ENCODE results near the gene KRAS.
"Not testable (repeated sequence)": the region's sequence is repeated elsewhere in the genome, so short reads cannot be mapped to it uniquely, and the experiment has no call there.

Gene KRAS

GRCh38 chr12:25250744-25251730, at the start of gene KRAS:
KRAS (minus strand) TSS chr12:25250929.
- DNase-seq (ENCODE audit: low read depth) = peak; percentile 79

GRCh38 chr12:25296381-25296780, 45.7 kb upstream of the KRAS start:
- no peak for DNase-seq (ENCODE audit: low read depth)

DNA sequence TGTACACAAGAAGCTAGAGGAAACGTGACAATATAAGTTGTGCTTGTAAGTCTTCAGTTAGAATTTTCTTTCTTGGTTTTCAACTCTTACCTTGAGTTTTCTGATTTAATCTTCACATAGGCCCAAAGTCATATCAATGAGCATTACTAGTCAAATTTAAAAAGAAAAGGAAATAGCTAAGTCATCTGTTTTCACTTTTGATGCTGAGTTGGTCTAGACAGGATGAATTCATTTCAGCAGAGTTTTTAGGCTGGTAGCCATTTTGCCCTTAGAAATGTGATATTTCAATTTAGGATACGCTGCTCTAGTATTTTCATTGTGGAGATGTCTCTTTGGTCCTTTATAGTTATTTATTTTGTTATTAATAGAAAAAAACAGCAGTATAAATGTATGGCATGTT, 44.6 kb upstream of the KRAS start:
- no peak for DNase-seq (ENCODE audit: low read depth)

DNA sequence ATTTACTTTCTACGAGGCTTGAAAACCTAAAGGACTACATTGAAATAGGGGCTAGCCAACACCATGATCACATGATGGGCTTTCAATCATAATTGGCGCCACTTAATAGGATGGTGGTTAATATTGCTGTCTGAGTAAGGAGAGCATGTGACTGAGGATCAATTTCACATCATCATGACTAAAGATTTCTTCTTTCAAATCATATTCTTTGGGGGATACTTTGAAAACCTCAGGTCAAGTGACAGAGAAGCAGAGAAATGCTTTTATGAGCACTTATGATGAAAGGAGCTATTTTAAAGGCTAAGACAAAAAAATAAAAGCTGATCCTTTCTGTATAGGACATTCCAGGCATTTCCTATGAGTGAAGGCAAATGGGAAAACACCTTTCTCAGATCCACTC, 42.9 kb upstream of the KRAS start:
- DNase-seq (ENCODE audit: low read depth) = no peak

DNA sequence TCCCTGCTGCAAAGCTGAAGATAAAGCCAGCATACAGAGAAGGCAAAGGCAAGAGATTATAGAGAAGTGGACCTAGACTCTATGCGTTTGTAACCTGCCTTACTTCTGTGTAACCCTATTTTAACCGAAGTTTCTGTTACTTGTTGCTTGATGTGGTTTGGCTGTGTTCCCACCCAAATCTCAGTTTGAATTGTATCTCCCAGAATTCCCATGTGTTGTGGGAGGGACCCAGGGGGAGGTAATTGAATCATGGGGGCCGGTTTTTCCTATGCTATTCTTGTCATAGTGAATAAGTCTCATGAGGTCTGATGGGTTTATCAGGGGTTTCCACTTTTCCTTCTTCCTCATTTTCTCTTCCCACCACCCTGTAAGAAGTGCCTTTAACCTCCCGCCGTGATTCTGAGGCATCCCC, 42.1 kb upstream of the KRAS start:
- not testable (repeated sequence) for DNase-seq (ENCODE audit: low read depth)

DNA sequence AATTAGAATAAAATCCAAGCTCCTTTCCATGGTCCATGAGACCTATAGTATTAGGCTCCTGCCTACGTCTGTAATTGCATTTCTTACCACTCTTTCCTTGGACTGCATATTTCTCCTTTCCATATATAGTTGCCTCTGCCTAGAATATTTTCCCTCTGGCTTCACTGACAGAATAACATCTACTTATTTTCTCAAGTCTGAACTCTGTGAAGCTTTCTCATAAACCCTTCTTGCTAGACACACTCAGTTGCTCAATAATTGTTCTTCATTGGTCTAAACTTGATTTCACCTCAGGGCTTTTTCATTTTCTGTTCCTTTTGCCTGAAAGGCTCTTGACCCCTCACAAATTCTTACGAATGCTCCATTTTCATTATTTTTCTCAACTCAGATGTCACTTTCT, 36.9 kb upstream of the KRAS start:
- DNase-seq (ENCODE audit: low read depth) = no peak

DNA sequence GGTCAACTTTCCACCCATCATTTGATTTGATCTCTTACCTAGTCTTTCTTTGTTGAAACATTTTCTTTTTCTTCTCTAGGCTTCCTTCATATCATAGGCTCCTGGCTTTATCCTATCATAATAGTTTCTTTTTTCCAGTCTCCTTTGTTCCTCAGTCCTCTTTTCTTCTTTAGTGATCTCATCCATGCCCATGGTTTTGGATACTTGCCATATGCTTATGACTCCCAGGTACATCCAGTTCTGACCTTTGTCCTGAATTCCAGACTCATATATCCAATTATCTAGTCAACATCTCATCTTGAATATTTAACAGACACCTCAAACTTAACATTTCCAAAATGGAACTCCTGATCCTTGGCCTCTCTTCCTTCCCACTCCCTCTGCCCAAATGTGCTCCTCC, 36.1 kb upstream of the KRAS start:
- DNase-seq (ENCODE audit: low read depth) = no peak

- DNase-seq (ENCODE audit: low read depth) = no peak
Measured at GRCh38 chr12:25284024-25284423, 33.3 kb upstream of the KRAS start.

- DNase-seq (ENCODE audit: low read depth) = no peak
Measured at GRCh38 chr12:25283006-25283405, 32.3 kb upstream of the KRAS start.

DNA sequence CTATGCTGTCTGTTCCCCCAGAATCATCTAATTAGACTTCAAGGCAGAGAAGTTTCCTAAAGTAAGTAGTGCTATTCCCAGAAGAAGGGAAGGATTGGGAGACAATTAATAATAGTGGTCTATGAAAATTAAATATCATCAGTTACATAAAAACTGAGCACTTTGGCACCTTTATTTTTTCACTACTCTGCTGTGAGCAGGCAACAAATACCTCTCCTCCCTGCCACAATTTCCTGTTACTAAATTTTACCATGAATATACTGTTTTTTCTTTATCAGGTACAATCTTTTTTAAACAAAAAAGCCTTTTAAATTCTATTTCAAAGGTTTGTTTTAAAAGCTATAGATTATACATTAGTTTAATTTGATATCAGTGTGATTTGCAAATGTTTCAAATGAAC, 29.4 kb upstream of the KRAS start:
- DNase-seq (ENCODE audit: low read depth) = no peak

DNA sequence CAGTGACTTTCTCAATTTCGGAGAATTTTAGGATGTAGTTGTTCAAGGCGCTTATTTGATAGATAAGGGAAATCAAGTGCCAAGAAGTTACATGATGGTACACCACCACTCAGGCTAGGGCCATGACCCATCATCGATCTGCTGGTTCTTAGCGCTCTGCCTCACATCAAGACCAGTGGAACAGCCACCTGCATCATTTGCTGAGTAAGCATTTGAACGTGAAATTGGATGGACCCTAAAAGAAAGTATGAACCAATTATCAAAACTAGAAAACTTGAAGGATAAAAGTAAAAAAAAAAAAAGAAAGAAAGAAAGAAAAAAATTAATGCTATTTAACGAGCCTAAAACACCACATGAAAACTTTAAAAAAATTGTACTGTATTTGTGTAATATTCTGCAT, 27.5 kb upstream of the KRAS start:
- DNase-seq (ENCODE audit: low read depth) = no peak

- DNase-seq (ENCODE audit: low read depth) = peak; percentile 14
Measured at GRCh38 chr12:25276199-25276937, 25.6 kb upstream of the KRAS start.

DNA sequence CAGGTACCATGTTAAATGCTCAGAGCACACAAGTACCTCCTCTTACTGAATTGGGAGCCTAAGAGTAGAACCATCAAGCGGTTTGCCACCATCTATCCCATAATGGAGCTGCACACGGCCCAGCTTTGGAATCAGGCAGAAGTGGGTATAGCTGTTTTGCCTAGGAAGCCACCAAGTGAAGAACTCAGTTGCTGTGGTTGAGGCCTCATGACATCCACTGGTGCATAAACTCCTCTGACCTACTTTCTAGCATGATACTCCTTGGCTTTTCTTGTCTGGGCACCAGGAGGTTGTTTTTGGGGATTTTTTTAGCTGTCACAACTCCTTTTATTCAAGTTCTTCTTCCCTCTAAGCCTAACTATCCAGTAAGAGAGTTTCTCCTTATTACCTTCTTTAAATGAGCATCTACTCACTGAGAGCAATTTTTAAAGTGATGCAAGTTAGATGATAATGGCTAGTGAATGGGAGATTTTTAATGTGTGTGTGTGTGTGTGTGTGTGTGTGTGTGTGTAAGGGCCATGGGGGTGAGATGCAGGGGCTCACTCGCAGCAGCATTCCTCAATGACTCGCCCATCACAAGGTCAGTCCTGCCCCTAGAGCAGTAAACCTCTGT, 20.9 kb upstream of the KRAS start:
- DNase-seq (ENCODE audit: low read depth) = no peak

DNA sequence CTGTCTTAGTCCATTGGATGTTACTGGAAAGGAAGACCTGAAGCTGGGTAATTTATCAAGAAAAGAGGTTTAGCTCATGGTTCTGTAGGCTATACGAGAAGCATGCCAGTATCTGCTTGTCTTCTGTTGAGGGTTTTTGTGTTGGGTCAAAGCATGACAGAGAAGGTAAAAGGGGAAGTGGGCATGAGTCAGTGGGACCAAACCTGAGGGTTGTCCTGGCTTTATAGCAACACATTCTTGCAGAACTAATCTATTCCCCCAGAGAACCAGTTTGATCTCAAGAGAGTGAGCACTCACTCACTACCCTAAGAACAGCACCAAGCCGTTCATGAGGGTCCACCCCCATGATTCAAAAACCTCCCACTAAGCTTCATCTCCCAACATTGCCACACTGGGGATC, 19.0 kb upstream of the KRAS start:
- DNase-seq (ENCODE audit: low read depth) = no peak

DNA sequence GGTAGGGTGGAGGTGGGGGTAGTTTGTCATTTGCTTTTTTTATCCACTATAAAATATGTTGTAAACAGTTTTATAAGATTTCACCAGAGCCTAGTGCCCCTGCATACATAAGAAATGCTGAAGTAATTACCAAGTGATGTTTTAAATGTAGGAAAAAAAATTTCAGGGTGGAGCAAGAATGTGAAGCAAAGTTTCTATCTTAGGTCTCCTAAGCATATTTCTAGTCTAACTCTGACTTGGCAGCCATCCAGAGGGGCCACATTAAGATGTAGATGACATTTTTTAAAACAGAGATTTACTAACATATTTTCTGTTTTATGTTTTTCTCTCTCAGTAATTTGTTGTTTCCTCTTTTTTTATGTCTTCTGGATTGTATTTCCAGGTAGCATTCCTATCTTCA, 15.8 kb upstream of the KRAS start:
- DNase-seq (ENCODE audit: low read depth) = no peak

GRCh38 chr12:25264862-25265261, 14.1 kb upstream of the KRAS start:
- DNase-seq (ENCODE audit: low read depth) = no peak

DNA sequence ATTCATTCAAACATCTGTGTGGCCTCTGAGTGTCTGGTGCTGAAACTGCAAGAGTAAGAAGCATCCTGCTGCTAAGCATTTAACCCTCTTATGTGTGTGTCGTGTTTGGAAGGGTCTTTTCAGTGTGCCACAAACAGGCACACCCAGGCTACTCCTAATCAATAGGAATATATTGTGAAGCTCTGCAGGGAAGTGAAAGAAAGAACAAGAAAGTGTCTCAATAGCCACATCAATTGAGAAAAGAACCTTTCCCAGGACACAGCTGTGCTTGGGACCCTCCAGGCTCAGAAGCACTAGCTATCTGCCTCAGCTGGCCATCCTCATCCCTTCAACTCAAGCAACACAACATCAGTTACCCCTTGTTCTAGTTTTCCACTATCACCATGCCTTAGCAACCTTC, 13.4 kb upstream of the KRAS start:
- DNase-seq (ENCODE audit: low read depth) = no peak

DNA sequence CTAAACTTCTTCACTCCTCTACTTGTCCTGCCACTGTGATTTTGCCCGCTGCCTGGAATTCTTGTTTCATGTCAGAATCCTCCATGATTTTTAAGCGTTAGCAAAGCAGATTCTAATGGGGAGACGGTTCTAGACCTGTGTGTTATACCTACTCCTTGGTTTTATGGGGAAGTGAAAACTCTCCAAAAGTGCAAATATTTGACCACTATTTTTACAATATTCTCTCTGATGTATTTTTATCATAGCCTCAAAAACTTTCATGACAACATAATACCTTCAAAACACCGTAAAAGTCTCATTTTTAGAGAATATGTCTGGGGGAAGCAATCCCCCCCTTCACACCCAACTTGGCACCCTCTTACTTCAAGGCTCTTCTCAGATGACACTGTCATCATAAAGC, 12.9 kb upstream of the KRAS start:
- no peak for DNase-seq (ENCODE audit: low read depth)

DNA sequence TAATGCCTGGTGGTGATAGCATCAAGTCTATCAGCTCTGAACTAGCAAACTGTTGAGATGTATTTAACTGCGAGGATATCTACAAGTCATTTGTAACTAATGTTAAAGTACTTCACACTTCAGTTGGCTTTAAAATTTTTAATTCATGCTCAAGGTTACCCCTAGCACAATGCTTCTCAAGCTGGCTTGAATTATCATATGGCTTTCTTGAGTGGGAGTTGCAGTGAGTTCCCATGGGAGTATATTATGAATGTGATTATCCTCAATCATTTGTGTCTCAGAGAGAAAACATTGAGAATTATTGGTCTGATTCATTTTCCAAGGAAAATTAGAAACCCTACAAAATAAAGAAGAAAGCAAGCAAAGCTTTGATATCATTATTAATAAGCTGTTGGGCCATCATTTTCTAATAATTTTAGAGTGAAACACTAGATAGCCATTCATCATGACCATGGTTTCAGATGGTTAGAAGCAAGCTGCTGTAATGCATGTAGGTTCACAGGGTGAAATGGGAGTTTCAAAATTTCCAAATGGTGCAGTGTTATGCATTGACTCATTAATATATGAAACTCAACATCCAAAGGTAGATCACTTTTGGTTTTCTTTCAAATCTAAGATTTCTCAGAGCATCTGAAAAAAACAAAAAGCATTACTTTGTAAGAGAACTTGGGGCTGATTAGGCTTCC, 11.8 kb upstream of the KRAS start:
- no peak for DNase-seq (ENCODE audit: low read depth)

GRCh38 chr12:25257590-25258324, 7.0 kb upstream of the KRAS start:
- DNase-seq (ENCODE audit: low read depth) = no peak

GRCh38 chr12:25256826-25257225, 6.1 kb upstream of the KRAS start:
- DNase-seq (ENCODE audit: low read depth) = no peak

DNA sequence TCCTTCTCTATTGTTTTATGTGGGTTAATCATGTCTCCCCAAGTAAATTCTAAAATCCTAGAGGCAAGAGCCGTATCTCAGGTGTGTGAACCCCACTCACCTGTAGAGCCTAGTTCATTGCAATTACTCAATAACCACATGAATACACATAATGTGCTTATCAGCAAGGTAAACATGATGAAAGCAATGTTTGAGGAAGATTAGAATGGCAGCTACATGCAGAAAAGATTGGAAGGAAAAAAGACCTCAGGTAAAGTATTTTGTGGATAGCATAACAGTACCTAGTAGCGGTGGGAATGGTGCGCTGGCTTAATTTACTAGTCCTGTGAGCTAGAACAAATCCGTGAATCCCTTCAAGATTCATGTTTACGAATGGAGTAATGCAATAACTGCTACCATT, 5.3 kb upstream of the KRAS start:
- DNase-seq (ENCODE audit: low read depth) = no peak

All from GM04503 (cell line).